ENCODE results near the gene NSMCE1.

DNA sequence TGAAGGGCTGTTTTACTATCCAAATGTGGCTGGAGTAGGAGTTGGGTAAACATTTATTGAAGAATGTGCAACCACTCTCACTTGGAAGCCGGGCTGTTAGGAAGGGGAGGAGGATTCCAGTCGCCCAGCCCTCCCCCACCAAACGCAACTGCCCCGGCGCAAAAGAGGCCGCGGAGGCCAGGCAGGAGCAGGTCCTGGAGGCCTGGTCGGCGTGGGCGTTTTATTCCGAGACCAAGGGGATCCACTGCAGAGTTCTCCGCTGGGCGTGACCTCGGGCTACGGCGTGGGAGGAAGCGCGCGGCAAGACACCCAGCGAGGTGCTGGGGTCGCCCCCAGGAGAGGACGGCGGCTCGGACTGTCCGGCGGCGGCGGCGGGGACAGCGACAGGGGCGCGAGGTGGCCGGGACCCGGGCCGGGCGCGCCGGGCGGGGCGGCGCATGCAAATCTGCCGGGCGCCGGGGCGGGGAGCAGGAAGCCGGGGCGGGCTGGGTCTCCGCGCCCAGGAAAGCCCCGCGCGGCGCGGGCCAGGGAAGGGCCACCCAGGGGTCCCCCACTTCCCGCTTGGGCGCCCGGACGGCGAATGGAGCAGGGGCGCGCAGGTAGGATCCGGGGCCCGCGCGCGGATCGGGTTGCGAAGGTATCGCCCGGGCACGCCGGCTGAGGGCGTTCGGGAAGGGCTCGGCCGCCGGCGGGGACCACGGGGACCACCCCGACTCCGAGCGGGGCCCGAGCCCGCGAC, 45.0 kb upstream of the NSMCE1 start, which contains the start of gene IL4R:
- TF ChIP-seq CTCF (IDR thresholded peaks at IDR 0.05) (no peak), EZH2 (IDR thresholded peaks at IDR 0.05; ENCODE audit: borderline replicate concordance, insufficient read depth, low read depth, low read length, poor library complexity, severe bottlenecking) (no peak)

All from B cell (primary cell).